PC-3 (cell line): ENCODE results near the gene GPHA2.

ENCODE experiments used
- EZH2 ChIP-seq: fragments of 300-600 bp; sonication (generic); IDR thresholded peaks from one replicate; pipeline ENCODE4 v1.6.1; 2017; ENCODE audit warnings: antibody characterized with exemption, mild to moderate bottlenecking, low read length; ENCODE audit not compliant: unreplicated experiment
- TF ChIP-seq, protein P1 (sequence below): fragments of 300-600 bp; sonication (generic); conservative IDR thresholded peaks from 2 replicates; pipeline ENCODE4 v1.5.1; 2017; ENCODE audit warnings: antibody characterized with exemption, low read depth, mild to moderate bottlenecking, low read length

DNA sequence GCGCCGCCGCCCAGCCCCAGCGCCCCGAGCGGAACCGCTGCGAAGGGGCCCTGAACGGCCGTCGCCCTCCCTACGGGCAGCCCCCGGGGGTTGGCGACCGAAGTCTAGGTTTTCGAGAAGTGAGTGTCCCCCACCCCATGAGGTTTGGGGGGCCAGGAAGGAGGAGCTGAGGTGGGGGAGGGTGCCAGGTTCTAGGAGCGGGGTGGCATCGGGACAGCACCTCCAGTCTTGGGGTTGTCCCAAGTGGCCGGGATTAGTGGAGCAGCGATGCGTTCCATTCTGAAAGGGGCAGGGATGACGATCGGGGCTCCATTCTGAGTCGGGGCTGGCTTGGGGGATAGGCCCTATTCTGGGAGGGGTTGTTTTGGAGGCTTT lies 10.8 kb downstream of the GPHA2 start:
- TF ChIP-seq, protein P1, sequence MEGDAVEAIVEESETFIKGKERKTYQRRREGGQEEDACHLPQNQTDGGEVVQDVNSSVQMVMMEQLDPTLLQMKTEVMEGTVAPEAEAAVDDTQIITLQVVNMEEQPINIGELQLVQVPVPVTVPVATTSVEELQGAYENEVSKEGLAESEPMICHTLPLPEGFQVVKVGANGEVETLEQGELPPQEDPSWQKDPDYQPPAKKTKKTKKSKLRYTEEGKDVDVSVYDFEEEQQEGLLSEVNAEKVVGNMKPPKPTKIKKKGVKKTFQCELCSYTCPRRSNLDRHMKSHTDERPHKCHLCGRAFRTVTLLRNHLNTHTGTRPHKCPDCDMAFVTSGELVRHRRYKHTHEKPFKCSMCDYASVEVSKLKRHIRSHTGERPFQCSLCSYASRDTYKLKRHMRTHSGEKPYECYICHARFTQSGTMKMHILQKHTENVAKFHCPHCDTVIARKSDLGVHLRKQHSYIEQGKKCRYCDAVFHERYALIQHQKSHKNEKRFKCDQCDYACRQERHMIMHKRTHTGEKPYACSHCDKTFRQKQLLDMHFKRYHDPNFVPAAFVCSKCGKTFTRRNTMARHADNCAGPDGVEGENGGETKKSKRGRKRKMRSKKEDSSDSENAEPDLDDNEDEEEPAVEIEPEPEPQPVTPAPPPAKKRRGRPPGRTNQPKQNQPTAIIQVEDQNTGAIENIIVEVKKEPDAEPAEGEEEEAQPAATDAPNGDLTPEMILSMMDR = no peak
- TF ChIP-seq EZH2 = no peak
